ENCODE measurements around the gene CACNA1A.

GRCh38 chr19:13206587-13206986 lies 299.7 kb downstream of the CACNA1A start:
- TF ChIP-seq TP53 (CRISPR knock-in tag; IDR thresholded peaks at IDR 0.05) = no peak
- TF ChIP-seq CTCF (IDR thresholded peaks at IDR 0.05) = no peak
- TF ChIP-seq POLR2A (IDR thresholded peaks at IDR 0.05; ENCODE audit: low read length) = no peak
- TF ChIP-seq REST (IDR thresholded peaks at IDR 0.05) = no peak
- no peak for TF ChIP-seq CEBPB (IDR thresholded peaks at IDR 0.05)
- no peak for TF ChIP-seq CHD2 (IDR thresholded peaks at IDR 0.05; ENCODE audit: low read length, partially characterized antibody)
- no peak for TF ChIP-seq SREBF2 (IDR thresholded peaks at IDR 0.05)
